Inferior parietal cortex (tissue), 1 donor: Measurements from ENCODE around the gene MYO16.

Source experiments
- DNase-seq: peaks from one replicate; pipeline ENCODE4 v3.0.0-alpha.2; 2016; ENCODE audit errors: extremely low spot score

Gene MYO16

GRCh38 chr13:108797354-108797753 lies 167.9 kb downstream of the MYO16 start:
- no peak for DNase-seq

GRCh38 chr13:108807841-108808240 lies 178.4 kb downstream of the MYO16 start:
- no peak for DNase-seq

- no peak for DNase-seq
Measured at GRCh38 chr13:108812165-108812564, 182.8 kb downstream of the MYO16 start.

GRCh38 chr13:108812661-108813060 lies 183.2 kb downstream of the MYO16 start:
- no peak for DNase-seq

DNA sequence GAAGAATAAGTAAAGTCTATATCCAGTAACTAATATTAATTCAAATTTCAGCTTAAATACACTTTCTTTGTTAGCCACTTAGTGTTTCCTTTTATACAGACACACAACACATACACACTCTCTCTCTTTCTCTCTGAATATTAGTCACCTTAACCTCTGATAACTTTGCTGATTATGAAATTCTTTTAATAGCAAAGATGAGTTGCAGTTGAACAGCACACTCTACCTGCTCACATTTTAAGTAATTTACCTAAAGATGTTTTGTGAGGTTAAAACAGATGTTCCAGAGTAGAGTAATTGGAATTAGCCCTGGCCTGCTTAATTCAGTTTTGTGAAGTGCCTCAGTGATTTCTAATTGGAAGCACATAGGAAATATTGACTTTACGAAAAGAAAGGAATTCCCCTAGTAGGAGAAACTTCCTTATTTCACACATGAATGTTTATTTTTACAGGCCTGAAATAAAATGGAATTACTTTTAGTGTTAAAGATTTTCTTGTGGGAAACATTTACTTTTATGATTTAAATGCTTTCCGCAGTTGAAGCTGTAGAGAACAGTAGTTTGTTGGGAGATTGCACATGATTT lies 184.3 kb downstream of the MYO16 start:
- DNase-seq = no peak

DNA sequence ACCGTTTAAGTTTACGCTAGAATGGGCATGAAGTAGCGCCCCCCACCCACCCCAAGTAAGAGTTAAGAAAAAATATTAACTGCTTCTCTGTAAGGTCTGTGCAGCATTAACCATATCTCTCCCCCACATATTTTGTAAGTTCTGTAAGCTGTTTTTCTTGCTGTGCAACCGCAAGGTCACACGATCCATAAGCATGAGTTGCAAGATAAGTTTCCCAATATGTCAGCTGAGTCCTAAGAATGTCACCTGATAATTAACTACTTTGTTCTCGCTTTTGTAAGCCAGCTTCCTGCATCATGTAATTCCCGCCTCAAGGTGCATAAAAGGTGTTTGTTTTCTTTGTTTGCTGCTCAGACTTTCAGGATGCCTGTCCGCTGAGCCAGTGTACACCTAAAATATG lies 187.0 kb downstream of the MYO16 start:
- DNase-seq = no peak

GRCh38 chr13:108827646-108828045 lies 198.2 kb downstream of the MYO16 start:
- DNase-seq = no peak

DNA sequence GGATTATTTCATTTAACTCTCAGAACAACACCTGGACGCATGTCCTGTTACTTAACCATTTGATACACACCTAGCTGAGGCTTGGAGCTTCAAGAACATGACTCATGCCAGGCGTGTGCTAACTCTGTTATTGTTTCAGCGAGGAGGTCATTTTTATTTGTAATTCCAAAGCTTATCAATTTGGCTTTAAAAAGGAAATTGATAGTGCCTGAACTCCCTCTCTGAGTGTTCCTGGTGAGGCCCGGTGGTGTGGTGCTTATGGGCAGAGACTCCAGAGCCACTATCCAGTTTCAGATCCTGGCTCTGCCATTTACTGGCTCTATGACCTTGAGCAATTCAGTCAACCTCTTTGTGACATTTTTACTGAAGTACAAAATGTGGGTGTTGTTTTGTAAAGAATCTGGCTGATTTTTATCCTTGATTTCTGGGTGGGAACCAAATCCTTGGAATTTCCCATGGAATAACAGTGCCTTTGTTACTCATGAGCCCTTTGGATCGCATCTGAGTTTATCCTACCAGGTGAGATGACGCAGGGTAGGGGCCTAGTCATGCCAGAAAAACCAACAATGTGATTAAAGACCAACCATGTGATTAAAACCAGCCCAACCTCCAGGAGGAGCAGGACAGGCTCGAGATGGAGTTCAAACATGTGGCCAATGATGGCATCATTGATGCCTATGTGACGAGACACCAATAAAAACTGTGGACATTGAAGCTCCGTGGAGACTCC lies 198.8 kb downstream of the MYO16 start:
- no peak for DNase-seq

DNA sequence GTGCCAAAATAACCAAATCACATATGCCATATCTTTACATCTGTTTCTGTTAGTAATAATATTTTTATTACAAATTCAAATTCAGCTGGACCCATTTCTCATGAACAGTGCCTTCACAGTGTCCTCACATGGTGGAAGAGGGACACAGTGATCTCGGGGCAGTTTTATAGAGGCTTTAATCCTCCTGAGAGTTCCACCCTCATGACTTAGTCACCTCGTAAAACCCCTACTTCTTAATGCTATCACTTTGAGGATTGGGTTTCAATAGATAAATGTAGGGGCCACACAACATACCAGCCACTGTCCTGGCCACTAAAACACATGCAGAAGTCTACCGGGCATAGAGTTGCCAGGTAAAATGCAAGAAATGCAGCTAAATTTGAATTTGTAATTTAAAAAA lies 201.5 kb downstream of the MYO16 start:
- no peak for DNase-seq

- DNase-seq = no peak
Measured at GRCh38 chr13:108833531-108833930, 204.1 kb downstream of the MYO16 start.

- no peak for DNase-seq
Measured at GRCh38 chr13:108834193-108834592, 204.8 kb downstream of the MYO16 start.

GRCh38 chr13:108835083-108835482 lies 205.7 kb downstream of the MYO16 start:
- DNase-seq = no peak

DNA sequence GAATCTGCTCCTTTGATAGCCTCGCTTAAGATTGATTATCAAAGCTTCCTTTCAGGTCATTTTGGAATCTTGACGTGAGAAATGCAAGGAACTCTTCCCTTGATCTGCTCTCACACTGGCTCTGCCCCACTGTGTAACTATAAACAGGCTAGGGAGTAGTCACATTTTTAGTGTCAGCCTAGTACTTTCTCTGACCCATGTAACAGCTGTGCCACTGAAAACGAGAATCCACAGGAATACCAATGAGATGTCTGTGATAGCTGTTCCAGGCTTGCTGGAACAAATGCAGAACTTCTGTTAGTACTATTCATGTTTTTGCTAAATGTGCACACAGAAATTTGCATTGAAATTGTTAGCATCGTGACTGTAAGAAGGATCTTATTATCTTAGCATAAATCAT lies 221.3 kb downstream of the MYO16 start:
- peak; percentile 41 for DNase-seq

DNA sequence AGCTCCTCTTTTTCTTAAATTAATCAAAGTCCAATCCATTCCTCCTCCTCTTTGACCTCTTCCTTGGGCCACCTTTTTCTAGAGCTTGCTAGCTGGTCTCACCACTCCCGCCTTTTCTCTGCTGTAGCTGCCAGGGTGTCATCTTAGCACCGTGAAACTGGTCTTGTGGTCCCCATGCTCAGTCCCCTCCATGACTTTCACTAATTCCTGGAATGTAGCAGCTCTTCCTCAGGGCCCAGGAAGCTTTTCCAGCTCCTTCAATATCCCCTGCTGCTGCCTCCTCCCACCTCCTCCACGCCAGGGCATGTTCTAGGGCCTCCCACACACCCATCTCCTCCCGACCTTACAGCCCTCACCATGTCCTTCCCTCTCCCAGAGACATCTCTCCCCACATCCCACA lies 222.2 kb downstream of the MYO16 start:
- no peak for DNase-seq

DNA sequence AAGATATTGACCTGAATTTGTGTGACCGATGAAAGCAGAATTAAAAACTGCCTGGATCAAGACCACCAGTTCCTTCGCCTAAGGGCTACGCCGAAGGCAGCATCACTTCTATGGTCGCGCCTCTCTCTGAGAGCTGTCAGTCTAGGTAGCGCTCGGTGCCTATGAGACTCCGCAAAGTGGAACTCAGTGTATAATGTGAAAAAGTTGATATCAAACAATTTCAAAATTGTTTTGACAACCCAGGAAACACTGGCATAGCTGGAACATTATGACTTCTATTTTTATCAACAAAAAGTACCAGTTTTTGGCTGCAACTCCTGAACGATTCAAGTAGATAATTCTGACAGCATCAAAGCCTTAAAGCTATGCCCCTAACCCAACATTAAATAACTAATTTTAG lies 223.6 kb downstream of the MYO16 start:
- no peak for DNase-seq

DNA sequence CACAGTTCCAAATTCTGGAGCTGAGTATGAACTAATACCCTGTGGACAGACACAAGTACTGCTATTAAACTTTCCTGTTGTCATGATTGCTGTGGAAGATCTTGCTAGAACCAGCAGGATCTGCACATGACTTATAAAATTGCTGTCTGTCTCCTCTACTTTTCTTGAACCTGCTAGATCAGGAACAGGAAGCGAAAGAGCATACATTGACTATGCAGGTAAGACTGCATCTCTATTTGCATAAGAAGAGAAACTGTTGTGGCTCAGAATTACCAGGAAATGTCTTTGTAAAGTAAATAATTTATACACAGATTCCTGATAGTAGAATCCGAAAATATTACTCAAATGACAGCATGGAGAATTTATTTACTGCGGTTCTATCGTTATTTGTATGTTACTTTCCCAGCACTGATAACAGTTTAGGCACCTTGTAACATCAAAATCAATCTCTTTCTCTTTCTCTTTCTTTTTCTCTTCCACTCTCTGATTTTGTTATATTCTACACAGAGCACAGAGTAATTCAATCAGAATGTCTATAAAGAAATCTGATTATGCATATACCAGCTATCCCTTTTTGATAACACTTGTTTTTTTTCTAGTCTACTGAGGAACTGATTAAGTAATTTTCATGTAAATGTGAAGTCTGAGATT lies 226.5 kb downstream of the MYO16 start:
- DNase-seq = no peak

DNA sequence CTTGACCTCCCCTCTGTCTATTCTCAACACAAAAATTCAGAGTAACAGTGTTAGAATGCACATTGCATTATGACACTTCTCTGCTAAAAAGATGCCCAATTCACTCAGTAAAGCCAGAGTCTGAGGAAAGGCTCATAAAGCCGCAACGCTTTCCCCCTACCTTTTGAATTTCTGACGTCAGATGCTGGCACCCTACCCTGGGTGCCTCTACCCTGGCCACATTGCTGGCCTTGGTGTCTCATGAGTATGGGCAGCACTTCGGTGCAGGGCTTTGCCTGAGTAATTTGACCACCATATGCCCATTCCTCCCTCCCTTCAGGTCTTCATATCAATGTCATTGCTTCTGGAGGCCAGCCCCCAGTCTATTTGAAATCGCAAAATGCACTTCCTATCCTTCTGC lies 229.3 kb downstream of the MYO16 start:
- no peak for DNase-seq

GRCh38 chr13:108859197-108860012 lies 230.0 kb downstream of the MYO16 start:
- no peak for DNase-seq

- DNase-seq = no peak
Measured at GRCh38 chr13:108860418-108860817, 231.0 kb downstream of the MYO16 start.

DNA sequence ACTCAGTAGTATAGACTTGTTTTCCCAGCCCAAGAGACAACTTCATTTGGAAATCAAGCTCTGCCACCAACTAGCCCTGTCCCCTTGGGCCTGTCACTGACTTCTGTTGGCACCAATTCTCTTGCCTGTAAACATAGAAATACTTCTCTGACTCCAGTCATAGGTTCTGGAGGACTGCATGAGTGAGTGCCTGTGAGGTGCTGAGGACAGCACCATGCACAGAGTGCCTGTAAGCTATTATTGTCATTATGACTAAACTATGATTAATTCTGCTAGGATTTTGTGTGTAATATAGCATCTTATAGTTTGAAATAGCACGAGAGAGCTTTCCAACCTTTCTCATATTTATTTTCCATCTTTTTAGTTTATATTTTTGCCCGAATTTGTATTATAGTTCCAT lies 247.9 kb downstream of the MYO16 start:
- no peak for DNase-seq

DNA sequence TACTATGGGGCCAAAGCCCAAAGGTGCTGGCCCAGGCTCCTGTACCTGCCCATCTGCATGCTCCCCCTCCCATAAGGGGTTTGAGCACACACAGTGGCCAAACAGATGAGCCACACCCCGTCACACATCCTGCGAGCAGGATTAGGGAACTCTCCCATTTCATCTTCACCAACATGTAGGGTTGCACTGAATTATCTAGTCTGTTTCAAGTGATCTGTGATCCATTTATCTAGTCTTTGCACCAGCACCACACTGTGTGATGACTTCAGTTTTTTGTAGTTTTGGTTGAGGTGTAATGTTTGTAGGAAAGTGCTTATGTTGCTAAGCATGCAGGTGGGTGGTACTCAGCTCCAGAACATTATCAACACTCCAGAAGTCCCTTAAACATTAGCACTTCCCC lies 249.3 kb downstream of the MYO16 start:
- no peak for DNase-seq

DNA sequence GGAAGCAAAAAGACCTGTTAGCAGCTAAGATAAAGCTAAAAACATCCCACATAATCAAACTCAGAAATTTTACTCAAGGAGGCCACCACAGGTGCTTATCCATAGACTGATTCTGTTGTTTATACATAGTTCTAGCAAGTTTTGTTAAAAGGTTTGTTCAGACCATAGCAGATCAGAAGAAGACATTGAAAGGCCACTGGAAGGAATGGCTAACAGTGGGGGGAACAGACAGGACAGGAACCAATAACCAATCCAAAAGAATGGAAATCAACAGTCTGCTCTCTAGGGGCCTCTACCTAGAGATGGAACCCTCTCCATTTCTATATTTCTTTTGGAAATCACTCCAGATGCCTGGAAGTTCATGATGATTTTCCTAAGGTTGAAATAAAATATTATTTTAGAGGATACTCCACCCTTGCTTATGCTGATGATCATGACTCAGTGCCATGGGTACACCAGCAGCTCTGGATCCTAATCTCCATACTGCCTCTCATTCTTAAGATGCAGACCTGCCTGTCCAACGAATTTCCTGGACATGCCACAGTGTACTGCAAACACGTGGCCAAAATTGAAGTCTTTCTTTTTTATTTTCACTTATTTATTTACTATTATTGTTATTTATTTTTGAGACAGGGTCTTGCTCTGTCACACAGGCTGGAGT lies 260.0 kb downstream of the MYO16 start:
- no peak for DNase-seq
